ENCODE results near the gene AFDN. TPM values are rescaled to one million over a fixed set of nuclear protein-coding genes. Genes with fewer than 3 reads are reported as not detected.

AFDN gene
- total RNA-seq, 1 experiment from 2014 or later: 182 TPM

- H3K9me3 Mint-ChIP-seq: no peaks in the 10 kb centered on the region
Observed at GRCh38 chr6:167972193-167972592, 145.5 kb downstream of the AFDN start.

GRCh38 chr6:167973148-167973885 lies 146.6 kb downstream of the AFDN start:
- POLR2A ChIA-PET: no interaction called here
- H3K36me3 Mint-ChIP-seq: peaks cover 24% of the 10 kb centered on the region
- peaks cover 25% of the 10 kb centered on the region for H3K4me1 Mint-ChIP-seq
- H3K9me3 Mint-ChIP-seq: no peaks in the 10 kb centered on the region
- H3K27me3 Mint-ChIP-seq (ENCODE audit: low read depth): no peaks in the 10 kb centered on the region
- no peak for TF ChIP-seq FOXP1 (CRISPR knock-in tag; IDR thresholded peaks at IDR 0.05; ENCODE audit: borderline replicate concordance)
- no peak for TF ChIP-seq USF2 (CRISPR knock-in tag; IDR thresholded peaks at IDR 0.05)
- peak; percentile 94 for TF ChIP-seq ZNF423 (CRISPR knock-in tag; IDR thresholded peaks at IDR 0.05)
- TF ChIP-seq SMAD3 (CRISPR knock-in tag; IDR thresholded peaks at IDR 0.05; ENCODE audit: borderline replicate concordance): no peak
- TF ChIP-seq HMGXB4 (CRISPR knock-in tag; IDR thresholded peaks at IDR 0.05): no peak
- no peak for TF ChIP-seq CREB1 (CRISPR knock-in tag; IDR thresholded peaks at IDR 0.05)
- TF ChIP-seq CDX4 (CRISPR knock-in tag; IDR thresholded peaks at IDR 0.05; ENCODE audit: borderline replicate concordance): no peak
- peak overlapping the region; percentile 2 for H3K27ac Mint-ChIP-seq
- H3K4me3 Mint-ChIP-seq: no peak overlapping the region
- peak; percentile 66 for ATAC-seq
- CTCF ChIA-PET: no interaction called here
- no peak for DNase-seq (ENCODE audit: low spot score)

More at GRCh38 chr6:167972193-167972592, 145.5 kb downstream of the AFDN start:
- Mint-ChIP-seq H3K4me1 (peaks cover 25% of the 10 kb centered on the region), H3K36me3 (peaks cover 30% of the 10 kb centered on the region), H3K27me3 (ENCODE audit: low read depth) (no peaks in the 10 kb centered on the region), H3K4me3 (no peak overlapping the region), H3K27ac (peak overlapping the region; percentile 66; the same call in 1 of the 2 replicates)
- DNase-seq (ENCODE audit: low spot score) (no peak), ATAC-seq (no peak)
- TF ChIP-seq ZBTB43 (CRISPR knock-in tag; IDR thresholded peaks at IDR 0.05) (no peak), RORB (CRISPR knock-in tag; IDR thresholded peaks at IDR 0.05) (no peak), ZSCAN18 (CRISPR knock-in tag; IDR thresholded peaks at IDR 0.05) (no peak), AFF4 (CRISPR knock-in tag; IDR thresholded peaks at IDR 0.05; ENCODE audit: borderline replicate concordance) (no peak), E2F5 (CRISPR knock-in tag; IDR thresholded peaks at IDR 0.05) (no peak), NFATC4 (CRISPR knock-in tag; IDR thresholded peaks at IDR 0.05) (no peak), ZNF232 (CRISPR knock-in tag; IDR thresholded peaks at IDR 0.05) (no peak), ETV6 (CRISPR knock-in tag; IDR thresholded peaks at IDR 0.05) (no peak), CREB1 (CRISPR knock-in tag; IDR thresholded peaks at IDR 0.05) (no peak)
- CTCF ChIA-PET: no interaction called here
- POLR2A ChIA-PET: no interaction called here
